Measurements from ENCODE around the gene UBE2Q2. TPM values are rescaled to one million over a fixed set of nuclear protein-coding genes. Genes with fewer than 3 reads are reported as not detected.

Gene UBE2Q2
- polyA plus RNA-seq, 1 donor from 2014 or later = 83.8 TPM

DNA sequence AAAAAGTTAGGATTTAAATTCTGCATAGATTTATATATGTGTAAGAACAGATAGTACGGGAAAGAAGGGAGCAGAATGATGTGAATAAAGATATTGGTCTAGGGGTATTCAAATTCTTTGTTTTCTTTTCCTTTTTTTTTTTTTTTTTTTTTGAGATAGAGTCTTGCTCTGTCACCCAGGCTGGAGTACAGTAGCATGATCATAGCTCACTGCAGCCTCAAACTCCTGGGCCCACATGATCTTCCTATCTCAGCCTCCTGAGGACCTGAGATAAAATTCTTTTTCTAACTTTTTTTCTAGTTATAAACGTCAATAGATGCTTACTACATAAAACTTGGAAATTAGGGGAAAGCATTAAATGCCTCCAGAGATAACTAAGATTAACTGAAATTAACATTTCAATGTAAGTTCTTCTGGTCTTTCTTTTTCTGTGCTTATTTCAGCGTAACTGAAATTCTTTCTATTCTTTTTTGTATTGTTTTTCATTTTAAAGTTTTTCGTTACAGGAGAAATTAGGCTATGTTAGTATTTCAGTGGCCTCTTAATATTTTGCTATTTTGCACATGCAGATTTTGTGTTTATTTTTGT, 29.2 kb downstream of the UBE2Q2 start:
- TF ChIP-seq MXI1 (conservative IDR thresholded peaks at IDR 0.05; ENCODE audit: poor library complexity, severe bottlenecking) (no peak), SMC3 (conservative IDR thresholded peaks at IDR 0.05; ENCODE audit: poor library complexity) (no peak), REST (IDR thresholded peaks at IDR 0.05; ENCODE audit: borderline replicate concordance) (no peak), RAD21 (conservative IDR thresholded peaks at IDR 0.05) (no peak), POLR2AphosphoS5 (IDR thresholded peaks at IDR 0.05) (no peak), EZH2 (IDR thresholded peaks at IDR 0.05; ENCODE audit: borderline replicate concordance, insufficient read depth, low read length, poor library complexity, severe bottlenecking) (no peak), EP300 (conservative IDR thresholded peaks at IDR 0.05; ENCODE audit: poor library complexity, severe bottlenecking) (no peak), TAF1 (IDR thresholded peaks at IDR 0.05; ENCODE audit: low read depth) (no peak)
- TF ChIP-seq, protein P1, sequence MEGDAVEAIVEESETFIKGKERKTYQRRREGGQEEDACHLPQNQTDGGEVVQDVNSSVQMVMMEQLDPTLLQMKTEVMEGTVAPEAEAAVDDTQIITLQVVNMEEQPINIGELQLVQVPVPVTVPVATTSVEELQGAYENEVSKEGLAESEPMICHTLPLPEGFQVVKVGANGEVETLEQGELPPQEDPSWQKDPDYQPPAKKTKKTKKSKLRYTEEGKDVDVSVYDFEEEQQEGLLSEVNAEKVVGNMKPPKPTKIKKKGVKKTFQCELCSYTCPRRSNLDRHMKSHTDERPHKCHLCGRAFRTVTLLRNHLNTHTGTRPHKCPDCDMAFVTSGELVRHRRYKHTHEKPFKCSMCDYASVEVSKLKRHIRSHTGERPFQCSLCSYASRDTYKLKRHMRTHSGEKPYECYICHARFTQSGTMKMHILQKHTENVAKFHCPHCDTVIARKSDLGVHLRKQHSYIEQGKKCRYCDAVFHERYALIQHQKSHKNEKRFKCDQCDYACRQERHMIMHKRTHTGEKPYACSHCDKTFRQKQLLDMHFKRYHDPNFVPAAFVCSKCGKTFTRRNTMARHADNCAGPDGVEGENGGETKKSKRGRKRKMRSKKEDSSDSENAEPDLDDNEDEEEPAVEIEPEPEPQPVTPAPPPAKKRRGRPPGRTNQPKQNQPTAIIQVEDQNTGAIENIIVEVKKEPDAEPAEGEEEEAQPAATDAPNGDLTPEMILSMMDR (IDR thresholded peaks at IDR 0.05; ENCODE audit: poor library complexity, severe bottlenecking) = no peak
- Histone ChIP-seq H3K9me2 (ENCODE audit: insufficient read depth, low read length) (no peaks in the 10 kb centered on the region), H3F3A (ENCODE audit: insufficient read depth, low read length, poor library complexity, severe bottlenecking) (no peaks in the 10 kb centered on the region)

GRCh38 chr15:75884041-75884440, 40.8 kb downstream of the UBE2Q2 start:
- Histone ChIP-seq H3K27ac (ENCODE audit: low read length) (no peak overlapping the region), H3K4me2 (ENCODE audit: low read length) (no peak overlapping the region), H2AFZ (ENCODE audit: low read depth, low read length) (no peak overlapping the region), H3K4me3 (ENCODE audit: low read length) (no peak overlapping the region), H3K27me3 (ENCODE audit: insufficient read depth, low read depth, low read length) (no peaks in the 10 kb centered on the region), H3K79me2 (replicated peaks; ENCODE audit: insufficient read depth, low read length) (no peaks in the 10 kb centered on the region), H4K20me1 (ENCODE audit: insufficient read depth) (no peaks in the 10 kb centered on the region), H3K9me3 (ENCODE audit: low read length) (no peaks in the 10 kb centered on the region), H3K9ac (ENCODE audit: low read length) (no peak overlapping the region), H3K9me2 (ENCODE audit: insufficient read depth, low read length) (no peaks in the 10 kb centered on the region), H3F3A (ENCODE audit: insufficient read depth, low read length, poor library complexity, severe bottlenecking) (no peaks in the 10 kb centered on the region), H3K36me3 (ENCODE audit: insufficient read depth, low read length) (no peaks in the 10 kb centered on the region)
- TF ChIP-seq SMC3 (conservative IDR thresholded peaks at IDR 0.05; ENCODE audit: poor library complexity) (no peak), EZH2 (IDR thresholded peaks at IDR 0.05; ENCODE audit: borderline replicate concordance, insufficient read depth, low read length, poor library complexity, severe bottlenecking) (no peak), POLR2AphosphoS5 (IDR thresholded peaks at IDR 0.05) (no peak), RAD21 (conservative IDR thresholded peaks at IDR 0.05) (no peak), REST (IDR thresholded peaks at IDR 0.05; ENCODE audit: borderline replicate concordance) (no peak), EP300 (conservative IDR thresholded peaks at IDR 0.05; ENCODE audit: poor library complexity, severe bottlenecking) (no peak), MXI1 (conservative IDR thresholded peaks at IDR 0.05; ENCODE audit: poor library complexity, severe bottlenecking) (no peak), TAF1 (IDR thresholded peaks at IDR 0.05; ENCODE audit: low read depth) (no peak)
- TF ChIP-seq, protein P1 (IDR thresholded peaks at IDR 0.05; ENCODE audit: poor library complexity, severe bottlenecking) = no peak

More for the DNA sequence above, 29.2 kb downstream of the UBE2Q2 start:
- H3K4me3 ChIP-seq (ENCODE audit: low read length) = no peak overlapping the region
- no peak overlapping the region for H3K9ac ChIP-seq (ENCODE audit: low read length)
- H3K79me2 ChIP-seq (replicated peaks; ENCODE audit: insufficient read depth, low read length) = no peaks in the 10 kb centered on the region
- no peak overlapping the region for H3K4me2 ChIP-seq (ENCODE audit: low read length)
- H3K27me3 ChIP-seq (ENCODE audit: insufficient read depth, low read depth, low read length) = no peaks in the 10 kb centered on the region
- no peaks in the 10 kb centered on the region for H3K9me3 ChIP-seq (ENCODE audit: low read length)
- no peak overlapping the region for H2AFZ ChIP-seq (ENCODE audit: low read depth, low read length)
- no peaks in the 10 kb centered on the region for H4K20me1 ChIP-seq (ENCODE audit: insufficient read depth)
- no peak overlapping the region for H3K27ac ChIP-seq (ENCODE audit: low read length)
- H3K36me3 ChIP-seq (ENCODE audit: insufficient read depth, low read length) = peaks cover 4% of the 10 kb centered on the region
